NK-92 (cell line): ENCODE results near the gene RNF144B.

Experiments used
- DNase-seq: peaks from one replicate; lab custom pipeline; 2025; ENCODE audit not compliant: unreplicated experiment; lab: John Stamatoyannopoulos, UW

RNF144B gene

GRCh38 chr6:18481870-18482269 lies 94.7 kb downstream of the RNF144B start:
- DNase-seq: no peak

- no peak for DNase-seq
Measured at GRCh38 chr6:18485660-18486435, 98.7 kb downstream of the RNF144B start.

- no peak for DNase-seq
Measured at GRCh38 chr6:18488004-18488403, 100.9 kb downstream of the RNF144B start.

GRCh38 chr6:18488526-18489270 lies 101.5 kb downstream of the RNF144B start:
- no peak for DNase-seq

- no peak for DNase-seq
Measured at GRCh38 chr6:18489335-18489734, 102.2 kb downstream of the RNF144B start.

GRCh38 chr6:18491308-18492045 lies 104.3 kb downstream of the RNF144B start:
- no peak for DNase-seq

- no peak for DNase-seq
Measured at GRCh38 chr6:18492972-18493371, 105.8 kb downstream of the RNF144B start.

GRCh38 chr6:18493382-18493891 lies 106.3 kb downstream of the RNF144B start:
- DNase-seq: no peak

- no peak for DNase-seq
Measured at GRCh38 chr6:18493925-18494324, 106.8 kb downstream of the RNF144B start.

- no peak for DNase-seq
Measured at GRCh38 chr6:18495236-18495635, 108.1 kb downstream of the RNF144B start.

- DNase-seq: no peak
Measured at GRCh38 chr6:18496462-18496861, 109.3 kb downstream of the RNF144B start.

- no peak for DNase-seq
Measured at GRCh38 chr6:18497006-18497405, 109.9 kb downstream of the RNF144B start.

- no peak for DNase-seq
Measured at GRCh38 chr6:18498408-18498807, 111.3 kb downstream of the RNF144B start.

GRCh38 chr6:18500921-18501662 lies 113.9 kb downstream of the RNF144B start:
- DNase-seq: no peak

- no peak for DNase-seq
Measured at GRCh38 chr6:18501663-18502013, 114.5 kb downstream of the RNF144B start.

- no peak for DNase-seq
Measured at GRCh38 chr6:18503206-18503592, 116.0 kb downstream of the RNF144B start.

GRCh38 chr6:18503593-18504231 lies 116.6 kb downstream of the RNF144B start:
- DNase-seq: no peak

GRCh38 chr6:18504232-18504596 lies 117.1 kb downstream of the RNF144B start:
- no peak for DNase-seq

- no peak for DNase-seq
Measured at GRCh38 chr6:18506382-18507017, 119.3 kb downstream of the RNF144B start.

- no peak for DNase-seq
Measured at GRCh38 chr6:18507018-18507415, 119.9 kb downstream of the RNF144B start.
